HG02840 (cell line): ENCODE measurements around the gene UNC5A.

Source experiments
- ATAC-seq: cut with Tn5 transposase; IDR thresholded peaks from one replicate; pipeline ENCODE4 v1.9.1; 2021; ENCODE audit warnings: mild to moderate bottlenecking, moderate library complexity, moderate number of reproducible peaks; ENCODE audit not compliant: unreplicated experiment, low FRiP score

The UNC5A gene

DNA sequence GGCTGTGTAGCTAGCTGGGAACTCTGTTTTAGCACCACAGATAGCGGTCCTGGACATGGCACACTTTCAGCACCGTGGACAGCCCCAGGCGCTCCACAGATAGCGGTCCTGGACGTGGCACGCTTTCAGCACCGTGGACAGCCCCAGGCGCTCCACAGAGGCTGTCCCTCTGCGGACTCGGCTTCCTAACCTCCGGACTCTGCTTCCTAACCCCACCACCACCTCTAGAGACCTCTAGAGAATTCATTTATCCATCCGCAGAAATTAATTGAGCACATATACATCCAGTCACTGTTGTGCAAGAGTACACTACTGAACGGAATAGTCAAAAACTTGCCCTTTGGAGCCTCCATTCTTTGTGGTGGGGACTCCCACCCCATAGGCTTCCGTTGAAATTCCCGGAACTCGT lies 27.4 kb downstream of the UNC5A start:
- no peak for ATAC-seq

DNA sequence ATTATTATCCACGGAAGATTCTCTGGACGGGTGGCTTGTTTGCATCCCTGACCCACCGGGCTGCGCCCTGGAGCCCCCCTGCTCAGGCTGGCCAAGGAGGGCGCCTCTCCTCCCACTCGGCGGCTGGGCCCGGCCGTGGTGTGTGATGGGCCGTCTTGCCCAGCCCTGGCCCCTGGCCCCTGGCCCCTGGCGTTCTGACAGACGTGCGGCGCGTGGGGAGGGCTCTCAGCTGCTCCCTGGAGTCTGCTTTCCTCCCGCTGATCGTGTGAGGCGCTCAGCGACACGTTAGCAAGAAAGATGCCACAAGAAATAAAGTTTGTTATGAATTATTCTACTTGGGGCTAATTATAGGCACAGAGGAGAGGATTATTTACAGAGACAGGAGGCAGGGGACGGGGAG lies 33.3 kb downstream of the UNC5A start:
- ATAC-seq = no peak

GRCh38 chr5:176844281-176844680 lies 33.9 kb downstream of the UNC5A start:
- no peak for ATAC-seq

DNA sequence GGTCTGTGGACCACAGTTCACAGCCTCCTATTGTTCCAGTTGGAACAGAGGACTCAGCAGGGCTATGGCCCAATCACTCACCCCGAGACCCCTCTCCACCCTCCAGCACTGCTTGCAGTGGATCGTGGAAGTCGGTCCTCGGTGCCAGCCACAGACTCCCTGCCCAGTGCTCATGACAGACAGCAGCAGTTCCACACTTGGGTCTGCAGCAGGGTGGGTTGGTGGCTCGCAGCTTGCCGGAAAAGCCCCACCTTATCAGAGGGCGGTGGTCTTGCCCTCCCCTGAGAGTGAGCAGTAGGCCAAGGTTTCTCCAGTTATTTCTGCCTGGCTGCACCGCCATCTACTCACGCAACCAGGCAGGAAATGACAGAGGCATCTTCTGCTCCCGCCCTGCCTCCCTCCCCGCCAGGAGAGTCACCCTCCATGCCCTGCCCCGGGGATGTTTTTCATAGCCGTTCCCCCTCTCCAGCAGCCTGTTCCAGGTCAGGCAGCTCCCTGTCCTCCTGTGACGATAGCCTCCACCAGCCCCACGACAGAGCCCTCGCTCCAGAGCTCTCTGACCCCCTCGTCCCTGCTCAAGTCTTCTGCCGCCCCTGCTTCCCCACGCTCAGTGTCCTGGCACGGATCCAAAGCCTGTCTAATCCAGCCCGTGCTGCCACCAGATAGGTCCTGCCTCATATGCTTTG lies 34.5 kb downstream of the UNC5A start:
- ATAC-seq = no peak

- ATAC-seq = no peak
Observed at GRCh38 chr5:176845392-176845713, 35.0 kb downstream of the UNC5A start.

- no peak for ATAC-seq
Observed at GRCh38 chr5:176846335-176847140, 36.2 kb downstream of the UNC5A start.

GRCh38 chr5:176847148-176847547 lies 36.8 kb downstream of the UNC5A start:
- no peak for ATAC-seq

DNA sequence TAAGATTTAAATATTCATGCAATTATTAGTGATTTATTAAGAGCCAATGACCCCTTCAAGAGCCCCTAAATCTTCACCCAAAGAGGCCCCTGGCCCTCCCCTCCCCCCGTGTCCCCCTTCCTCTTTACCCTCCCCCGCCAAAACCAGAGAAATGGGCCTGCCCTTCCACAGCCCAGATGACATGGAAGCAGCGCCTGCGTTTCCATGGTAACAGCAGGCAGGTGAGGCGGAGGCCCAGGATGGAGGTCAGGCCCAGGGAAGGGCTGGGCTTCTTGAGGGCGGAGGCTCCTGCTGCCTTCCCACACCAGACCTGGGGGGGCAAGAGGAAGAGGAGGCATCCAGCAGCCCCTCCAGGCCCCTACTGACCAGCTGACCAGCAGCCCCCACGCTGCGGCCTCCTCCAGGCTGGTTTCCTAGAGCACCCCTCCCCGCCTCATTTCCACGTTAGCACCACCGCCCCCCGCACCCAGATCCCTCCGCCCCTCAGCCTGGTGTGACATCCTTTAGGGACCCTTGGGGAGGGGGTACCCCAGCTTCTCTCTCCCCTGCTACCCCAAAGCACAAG lies 37.4 kb downstream of the UNC5A start:
- ATAC-seq = no peak

DNA sequence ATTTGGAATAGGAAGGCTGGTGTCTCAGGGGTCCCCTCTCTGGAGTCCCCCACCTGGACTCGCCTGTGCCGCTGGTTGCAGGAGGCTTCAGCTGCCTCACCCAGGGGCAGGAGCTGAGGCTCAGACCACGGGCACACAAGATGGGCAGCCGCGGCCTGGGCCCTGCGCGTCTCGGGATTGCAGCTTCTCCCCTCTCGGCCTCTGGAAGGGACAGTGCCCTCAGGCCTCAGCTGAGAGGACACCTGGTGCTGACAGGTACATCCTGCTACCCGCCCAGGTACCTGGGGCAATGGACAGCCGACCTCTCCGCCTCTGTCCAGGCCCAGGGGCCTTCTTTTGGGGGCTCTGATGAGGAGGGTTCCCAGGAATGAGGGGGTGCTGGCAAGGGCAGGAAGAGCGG lies 38.3 kb downstream of the UNC5A start:
- no peak for ATAC-seq

GRCh38 chr5:176849611-176850227 lies 39.4 kb downstream of the UNC5A start:
- no peak for ATAC-seq

DNA sequence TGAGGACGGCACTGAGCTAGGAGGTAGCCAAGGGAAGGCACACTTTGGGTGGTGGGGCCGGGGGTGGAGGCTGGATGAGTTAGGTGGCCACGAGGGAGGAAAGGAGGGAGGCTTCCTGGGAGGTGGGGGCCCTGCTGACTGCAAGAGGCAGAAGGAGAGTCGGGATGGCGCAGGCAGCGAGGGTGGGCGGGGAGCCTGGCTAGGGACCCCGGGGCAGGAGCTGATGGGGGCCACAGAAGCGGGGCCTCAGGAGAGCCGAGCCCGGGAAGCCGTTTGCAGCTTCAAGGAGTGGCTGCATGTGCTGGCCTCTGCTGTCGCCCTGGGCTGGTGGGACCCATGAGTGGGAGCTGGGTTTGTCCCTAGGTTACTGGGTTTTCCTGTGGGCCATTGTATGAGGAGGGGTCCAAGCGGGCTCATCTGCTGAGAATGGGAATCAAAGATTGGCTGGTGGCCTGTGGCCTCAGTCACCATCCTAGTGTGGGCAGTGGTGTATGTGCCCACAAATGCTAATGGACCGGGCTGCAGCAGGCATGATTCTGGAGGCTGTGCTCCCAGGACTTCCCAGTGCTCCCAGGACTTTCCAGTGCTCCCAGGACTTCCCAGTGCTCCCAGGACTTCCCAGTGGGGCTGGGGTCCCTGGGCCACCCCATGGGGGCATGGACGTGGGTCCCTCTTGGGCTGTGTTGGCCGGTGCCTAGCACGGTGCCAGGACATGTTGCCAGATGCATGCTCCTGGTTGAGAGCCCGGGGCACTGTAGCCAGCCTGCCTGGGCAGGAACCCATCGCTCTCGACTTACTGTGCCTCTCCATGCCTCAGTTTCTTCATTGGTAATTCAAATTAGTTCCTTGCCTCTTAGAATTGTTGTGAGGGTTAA lies 40.2 kb downstream of the UNC5A start:
- ATAC-seq = no peak

DNA sequence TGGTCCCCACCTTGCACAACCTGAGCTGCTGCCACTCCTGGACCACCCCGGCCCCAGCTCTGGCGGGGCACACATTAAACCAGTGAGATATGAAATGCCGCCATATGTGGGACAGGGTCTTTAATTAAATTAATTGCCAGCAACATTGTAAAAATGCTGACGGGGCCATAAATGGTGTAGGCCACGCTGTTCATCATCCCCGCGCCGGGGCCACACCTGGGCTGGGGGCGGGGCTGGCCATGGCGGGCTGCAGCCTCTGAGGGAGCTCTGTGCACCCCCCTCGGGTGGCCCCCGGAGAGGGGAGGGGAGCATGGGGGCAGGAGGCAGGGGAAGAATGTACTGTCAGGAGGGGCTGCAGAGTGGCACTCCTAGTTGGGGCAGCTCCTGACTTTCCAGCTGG lies 41.0 kb downstream of the UNC5A start:
- ATAC-seq = no peak

DNA sequence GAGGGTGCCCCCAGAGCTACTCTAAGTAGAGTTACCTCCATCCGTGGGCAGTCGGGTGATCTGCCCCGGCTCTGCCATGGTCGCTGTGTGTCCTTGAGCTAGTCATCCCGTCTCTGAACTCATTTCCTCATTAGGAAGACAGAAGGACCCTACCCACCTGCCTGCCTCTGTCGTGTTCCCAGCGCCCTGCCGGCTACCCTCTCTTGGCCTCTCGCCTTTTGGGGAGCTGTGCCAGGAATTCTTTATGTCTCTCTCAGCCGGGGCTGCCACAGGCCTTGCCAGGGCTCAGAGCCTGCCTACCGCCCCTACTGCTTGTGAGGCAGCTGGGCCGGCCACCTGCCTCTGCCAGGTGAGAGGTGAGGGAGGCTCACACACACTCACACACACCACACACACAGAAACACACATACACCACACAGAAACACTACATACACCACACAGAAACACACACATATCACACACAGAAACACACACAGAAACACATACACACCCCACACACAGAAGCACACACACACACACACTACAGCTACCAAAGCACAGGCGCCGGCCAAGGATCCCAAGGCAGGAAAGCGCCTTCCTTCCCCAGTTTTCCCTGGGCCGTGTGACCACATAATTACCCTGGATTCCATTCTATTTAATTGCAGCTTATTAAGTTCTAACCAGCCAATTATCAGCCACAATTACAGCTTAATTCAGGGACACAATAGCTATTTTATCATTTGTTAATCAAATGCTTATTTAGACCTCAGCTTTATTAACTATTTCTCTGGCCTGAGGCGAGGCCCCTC lies 41.7 kb downstream of the UNC5A start:
- ATAC-seq = no peak

DNA sequence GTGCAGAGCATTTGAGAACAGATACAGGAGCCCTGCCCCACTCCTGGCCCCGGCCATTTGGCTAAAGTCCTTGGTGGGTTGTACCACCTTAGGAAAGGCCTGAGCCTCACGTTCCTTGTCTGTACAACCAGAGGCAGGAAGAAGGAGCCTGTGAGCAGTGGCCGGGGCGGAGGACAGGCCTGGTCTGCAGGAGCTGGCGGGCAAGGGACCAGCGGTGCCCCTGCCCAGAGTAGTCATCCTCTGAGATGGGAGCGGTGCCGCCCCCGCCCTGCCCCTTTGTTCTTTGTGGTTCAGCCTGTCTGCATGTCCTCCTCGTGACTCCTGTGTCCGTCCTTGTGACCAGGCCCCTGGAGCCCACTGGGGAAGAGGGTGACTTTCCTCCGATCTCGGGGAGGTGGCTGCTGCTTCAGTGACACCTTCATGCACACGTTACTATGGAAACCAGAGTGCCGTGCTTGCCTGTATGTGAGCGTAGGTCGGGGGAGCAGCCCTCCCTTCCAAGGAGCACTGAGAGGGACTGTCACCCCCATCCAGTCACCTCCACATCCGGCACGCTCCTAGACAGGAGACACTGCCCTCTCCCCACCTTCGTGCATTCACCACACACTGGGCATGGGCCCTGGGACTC lies 42.9 kb downstream of the UNC5A start:
- no peak for ATAC-seq

DNA sequence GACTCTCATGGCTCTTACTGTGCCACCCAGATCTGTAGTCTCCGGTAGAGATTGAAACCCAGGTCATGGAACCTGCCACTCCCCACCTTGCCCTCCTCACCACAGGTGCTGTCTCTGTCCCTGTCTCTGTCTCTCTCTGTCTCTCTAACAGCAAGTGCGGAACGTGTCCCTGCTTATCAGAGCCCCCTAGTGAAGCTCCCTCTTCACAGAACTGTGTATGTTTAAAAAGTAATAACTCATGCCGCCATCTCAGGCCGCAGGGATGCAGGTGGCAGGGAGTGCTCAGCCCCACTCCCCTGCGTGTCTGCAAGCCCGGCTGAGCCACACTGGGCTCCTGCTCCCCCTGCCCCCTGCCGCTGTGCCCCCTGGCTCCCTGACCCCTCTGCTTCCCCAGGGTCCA lies 43.8 kb downstream of the UNC5A start:
- ATAC-seq = no peak

DNA sequence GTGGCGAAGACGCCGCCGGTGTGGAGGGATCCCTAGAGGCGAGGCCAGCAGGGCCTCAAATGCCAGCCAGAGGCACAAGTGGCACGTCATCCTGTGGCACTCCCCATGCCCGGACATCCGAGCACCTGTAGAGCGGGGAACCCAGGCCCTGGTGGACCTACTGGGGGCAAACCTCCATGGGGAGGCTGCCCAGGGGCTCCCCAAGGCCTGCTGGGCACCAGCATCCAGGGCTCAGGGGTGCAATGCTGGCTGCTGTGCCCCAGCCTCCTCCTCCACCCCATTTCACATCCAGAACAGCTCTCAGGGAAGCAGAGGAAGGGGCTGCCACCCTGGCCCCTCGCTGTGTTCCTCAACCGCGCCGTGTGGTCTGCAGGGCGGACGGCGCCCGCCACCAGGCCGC lies 45.2 kb downstream of the UNC5A start:
- no peak for ATAC-seq

- no peak for ATAC-seq
Observed at GRCh38 chr5:176856746-176857145, 46.4 kb downstream of the UNC5A start.

DNA sequence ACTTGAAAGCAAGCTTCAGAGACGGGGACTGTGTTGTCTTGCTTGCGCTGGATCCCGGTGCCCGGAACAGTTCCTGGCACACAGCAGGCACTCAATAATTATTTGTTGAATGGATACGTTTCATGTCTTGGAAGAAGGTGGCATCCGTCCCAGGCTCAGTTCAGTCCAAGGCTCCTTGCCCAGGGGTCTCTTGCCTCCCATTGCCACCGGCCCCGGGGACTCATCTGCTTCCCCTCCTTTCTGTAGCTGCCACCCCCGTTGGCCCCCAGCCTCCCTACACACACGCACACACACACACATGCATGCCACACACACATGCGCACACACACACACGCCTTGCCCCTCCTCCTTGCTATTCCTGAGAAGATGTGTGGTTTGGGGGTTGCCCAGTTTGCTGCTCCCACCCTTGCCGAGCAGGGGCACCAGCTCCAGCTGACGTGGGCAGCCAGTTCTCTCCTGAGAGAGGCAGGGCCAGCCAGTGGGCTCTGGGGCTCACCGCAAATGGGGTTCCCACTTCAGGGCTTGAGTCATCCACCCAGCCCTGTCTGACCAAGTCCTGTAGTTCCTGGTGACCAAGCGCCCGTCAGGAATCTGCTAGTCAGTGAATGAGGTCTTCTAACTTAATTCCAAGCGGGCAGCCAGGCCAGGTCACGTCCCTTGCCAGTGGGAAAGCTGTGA lies 47.0 kb downstream of the UNC5A start:
- no peak for ATAC-seq

DNA sequence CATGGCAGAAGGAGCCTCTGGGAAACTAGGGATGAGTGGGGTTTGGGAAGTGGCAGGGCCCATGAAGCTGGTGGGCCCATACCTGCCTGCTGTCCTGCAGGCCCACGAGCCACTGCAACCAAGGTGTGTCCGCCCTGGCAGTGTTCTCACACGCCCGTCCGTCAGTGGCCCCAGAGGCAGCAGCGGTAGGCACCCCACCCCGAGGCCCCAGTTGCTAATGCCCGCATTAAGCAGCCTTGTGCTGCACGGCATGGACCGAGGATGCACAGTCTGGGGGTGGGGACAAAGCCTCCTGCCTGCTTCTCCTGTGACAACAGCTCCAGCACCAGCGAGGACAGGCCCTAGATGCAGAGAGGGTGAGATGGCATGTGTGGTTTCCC lies 47.5 kb downstream of the UNC5A start:
- ATAC-seq = no peak
